ENCODE data around the gene SFXN1.

DNA sequence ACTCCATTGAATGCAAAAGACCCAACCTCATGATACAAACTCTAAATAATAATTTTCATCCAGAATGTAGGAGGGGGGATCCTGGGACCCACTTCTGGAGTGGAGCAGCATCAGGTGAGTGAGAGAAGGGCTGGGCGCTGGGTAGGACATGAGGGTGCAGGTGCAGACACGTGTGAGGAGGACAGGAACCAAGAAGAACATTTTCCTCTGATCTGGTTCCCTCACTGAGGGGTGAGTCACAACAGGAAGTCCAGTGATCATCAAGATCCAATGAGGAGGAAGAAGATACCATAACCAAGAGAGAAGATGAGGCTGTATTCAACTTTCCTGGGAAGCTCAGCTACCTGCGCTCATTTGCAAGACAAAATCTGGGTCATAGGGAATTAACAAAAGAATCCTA lies 57.4 kb downstream of the SFXN1 start:
- TF ChIP-seq CTCF (IDR thresholded peaks at IDR 0.05), result no peak
- TF ChIP-seq POLR2A (IDR thresholded peaks at IDR 0.05), result no peak
